ENCODE results near the gene GPX2.
A peak's percentile ranks its signal among the peaks of the same experiment; 100 is the strongest.
"Not testable (repeated sequence)": the region's sequence is repeated elsewhere in the genome, so short reads cannot be mapped to it uniquely, and the experiment has no call there.

Gene GPX2

GRCh38 chr14:64914237-64915028 is 28.1 kb downstream of the GPX2 start, which contains the start of gene CHURC1:
Gene CHURC1, plus strand, starts transcription at chr14:64914455. Its CDS starts 41 bp downstream, at chr14:64914496.
- peak; percentile 84 for DNase-seq (ENCODE audit: low spot score)
- TF ChIP-seq, protein P1, sequence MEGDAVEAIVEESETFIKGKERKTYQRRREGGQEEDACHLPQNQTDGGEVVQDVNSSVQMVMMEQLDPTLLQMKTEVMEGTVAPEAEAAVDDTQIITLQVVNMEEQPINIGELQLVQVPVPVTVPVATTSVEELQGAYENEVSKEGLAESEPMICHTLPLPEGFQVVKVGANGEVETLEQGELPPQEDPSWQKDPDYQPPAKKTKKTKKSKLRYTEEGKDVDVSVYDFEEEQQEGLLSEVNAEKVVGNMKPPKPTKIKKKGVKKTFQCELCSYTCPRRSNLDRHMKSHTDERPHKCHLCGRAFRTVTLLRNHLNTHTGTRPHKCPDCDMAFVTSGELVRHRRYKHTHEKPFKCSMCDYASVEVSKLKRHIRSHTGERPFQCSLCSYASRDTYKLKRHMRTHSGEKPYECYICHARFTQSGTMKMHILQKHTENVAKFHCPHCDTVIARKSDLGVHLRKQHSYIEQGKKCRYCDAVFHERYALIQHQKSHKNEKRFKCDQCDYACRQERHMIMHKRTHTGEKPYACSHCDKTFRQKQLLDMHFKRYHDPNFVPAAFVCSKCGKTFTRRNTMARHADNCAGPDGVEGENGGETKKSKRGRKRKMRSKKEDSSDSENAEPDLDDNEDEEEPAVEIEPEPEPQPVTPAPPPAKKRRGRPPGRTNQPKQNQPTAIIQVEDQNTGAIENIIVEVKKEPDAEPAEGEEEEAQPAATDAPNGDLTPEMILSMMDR (IDR thresholded peaks at IDR 0.05; ENCODE audit: extremely low read depth, missing control alignments), result no peak

- not testable (repeated sequence) for DNase-seq (ENCODE audit: low spot score)
These were observed 29.1 kb downstream of the GPX2 start for GRCh38 chr14:64913477-64913876.

DNA sequence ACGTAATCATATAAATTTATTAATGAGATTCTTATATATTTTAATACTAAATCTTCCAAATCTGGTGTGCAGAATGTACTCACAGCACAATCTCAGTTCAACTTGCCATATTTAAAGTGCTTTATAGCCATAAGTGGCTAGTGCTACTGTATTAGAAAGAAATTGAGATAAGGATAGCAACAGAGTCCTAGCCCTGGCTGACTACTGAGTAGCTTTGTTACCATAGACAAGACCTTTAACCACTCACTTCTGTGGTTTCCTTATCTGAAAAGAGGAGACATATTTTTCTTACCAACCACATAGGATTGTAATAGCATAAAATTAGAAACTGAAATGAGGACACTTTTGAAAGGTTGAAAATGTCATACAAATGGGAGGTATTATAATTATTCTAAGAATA is 30.3 kb downstream of the GPX2 start:
- TF ChIP-seq, protein P1 (IDR thresholded peaks at IDR 0.05; ENCODE audit: extremely low read depth, missing control alignments), result no peak
- DNase-seq (ENCODE audit: low spot score), result no peak

DNA sequence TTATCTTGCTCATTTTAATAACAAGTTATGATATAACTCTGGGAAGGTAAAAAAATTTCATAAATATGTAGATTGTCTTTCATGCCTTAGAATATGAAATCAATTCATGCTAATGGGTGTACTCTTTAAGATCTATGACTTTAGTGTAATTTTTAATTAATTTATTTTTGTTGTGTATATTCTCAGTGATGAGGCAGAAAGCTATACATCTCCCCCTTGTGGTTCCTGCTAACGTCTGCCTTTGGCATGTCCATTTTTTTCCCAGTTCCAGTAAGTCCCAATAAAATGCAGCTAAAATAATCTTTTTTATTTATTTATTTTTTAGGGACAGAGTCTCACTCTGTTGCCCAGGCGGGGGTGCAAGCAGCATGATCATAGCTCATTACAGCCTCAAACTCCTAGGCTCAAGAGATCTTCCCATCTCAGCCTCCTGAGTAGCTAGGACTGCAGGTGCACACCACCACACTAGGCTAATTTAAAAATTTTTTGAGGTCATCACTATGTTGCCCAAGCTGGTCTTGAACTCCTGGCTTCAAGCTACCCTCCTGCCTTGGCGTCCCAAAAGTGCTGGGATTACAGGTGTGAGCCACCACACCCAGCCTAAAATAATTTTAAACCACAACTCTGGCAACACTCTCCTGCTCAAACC is 31.6 kb downstream of the GPX2 start:
- DNase-seq (ENCODE audit: low spot score), result no peak
- TF ChIP-seq, protein P1 (IDR thresholded peaks at IDR 0.05; ENCODE audit: extremely low read depth, missing control alignments), result peak; percentile 19

DNA sequence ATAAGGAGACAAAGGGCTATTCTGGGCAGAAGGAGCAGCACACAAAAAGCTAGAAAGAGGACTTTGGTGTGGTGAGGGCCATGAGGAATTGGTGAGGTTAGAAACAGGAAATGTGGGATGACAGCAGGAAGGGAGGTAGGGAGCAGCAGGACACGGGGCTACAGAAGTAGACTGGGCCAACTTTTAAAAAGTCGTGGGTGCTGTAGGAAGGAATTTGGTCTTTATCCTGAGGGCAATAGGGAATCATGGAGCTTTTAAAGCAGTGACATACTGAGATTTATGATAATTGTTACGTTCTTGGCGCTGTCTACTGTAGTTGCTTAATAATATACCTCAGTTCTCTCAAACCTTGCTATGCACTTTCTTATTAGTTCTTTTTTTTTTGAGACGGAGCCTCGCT is 36.5 kb downstream of the GPX2 start:
- TF ChIP-seq, protein P1 (IDR thresholded peaks at IDR 0.05; ENCODE audit: extremely low read depth, missing control alignments), result no peak
- no peak for DNase-seq (ENCODE audit: low spot score)

- no peak for DNase-seq (ENCODE audit: low spot score)
- TF ChIP-seq, protein P1 (IDR thresholded peaks at IDR 0.05; ENCODE audit: extremely low read depth, missing control alignments), result no peak
These were observed 42.6 kb downstream of the GPX2 start for GRCh38 chr14:64899958-64900357.

- TF ChIP-seq, protein P1 (IDR thresholded peaks at IDR 0.05; ENCODE audit: extremely low read depth, missing control alignments), result peak; percentile 32
- DNase-seq (ENCODE audit: low spot score), result peak; percentile 55
These were observed 50.6 kb downstream of the GPX2 start for GRCh38 chr14:64891839-64892375.

All from GM20000 (cell line).